ENCODE results near the gene BSN. TPM values are rescaled to one million over a fixed set of nuclear protein-coding genes. Genes with fewer than 3 reads are reported as not detected.

Gene BSN
- total and polyA plus RNA-seq, 12 donors, result 0.06 to 1.4 (median 0.62) TPM

- Histone ChIP-seq H3K4me1 (peaks cover 0 to 9% (median 0%) of the 10 kb centered on the region in 9 donors), H3K4me3 (no peak overlapping the region), H3K9me3 (no peaks in the 10 kb centered on the region), H3K27ac (no peak overlapping the region), H3K36me3 (no peaks in the 10 kb centered on the region), H3K27me3 (no peaks in the 10 kb centered on the region)
- intact Hi-C loops (cut with DNase I), result loop anchor here in 2 of 10 donors (5.0 kb wide), 2 partner anchors 126 to 131 kb away; no protein-coding TSS in a partner anchor
- no peak for DNase-seq
- TF ChIP-seq CTCF (IDR thresholded peaks at IDR 0.05), result no peak
- ATAC-seq, result no peak
- WGBS, 2 donors, result 85 to 86% methylated on average over 25 of the region's 25 CpGs
These were observed 113.6 kb downstream of the BSN start for GRCh38 chr3:49667701-49668413.

GRCh38 chr3:49668414-49668797 lies 114.1 kb downstream of the BSN start:
- no peak for ATAC-seq
- intact Hi-C loops (cut with DNase I), result loop anchor here in 2 of 10 donors (5.0 kb wide), 2 partner anchors 126 to 131 kb away; no protein-coding TSS in a partner anchor

GRCh38 chr3:49668861-49669260 lies 114.6 kb downstream of the BSN start:
- TF ChIP-seq CTCF (IDR thresholded peaks at IDR 0.05), result no peak
- Histone ChIP-seq H3K36me3 (no peaks in the 10 kb centered on the region), H3K4me1 (peaks cover 2 to 16% (median 6%) of the 10 kb centered on the region in 9 donors), H3K4me3 (no peak overlapping the region), H3K9me3 (no peaks in the 10 kb centered on the region), H3K27ac (no peak overlapping the region), H3K27me3 (no peaks in the 10 kb centered on the region)
- ATAC-seq, result no peak
- intact Hi-C loops (cut with DNase I), result loop anchor here in 2 of 10 donors (5.0 kb wide), 2 partner anchors 127 to 132 kb away; no protein-coding TSS in a partner anchor
- DNase-seq, result no peak
- WGBS, 2 donors, result 75 to 82% methylated on average over 5 of the region's 5 CpGs

More at GRCh38 chr3:49668414-49668797, 114.1 kb downstream of the BSN start:
- H3K27me3 ChIP-seq, result no peaks in the 10 kb centered on the region
- TF ChIP-seq CTCF (IDR thresholded peaks at IDR 0.05), result no peak
- peaks cover 2 to 14% (median 4%) of the 10 kb centered on the region in 9 donors for H3K4me1 ChIP-seq
- H3K4me3 ChIP-seq, result no peak overlapping the region
- WGBS, 2 donors, result 54 to 58% methylated on average over 5 of the region's 5 CpGs
- no peak overlapping the region for H3K27ac ChIP-seq
- no peak for DNase-seq
- no peaks in the 10 kb centered on the region for H3K9me3 ChIP-seq
- no peaks in the 10 kb centered on the region for H3K36me3 ChIP-seq

GRCh38 chr3:49669352-49669751 lies 115.1 kb downstream of the BSN start:
- DNase-seq (no peak), ATAC-seq (no peak)
- Histone ChIP-seq H3K27ac (no peak overlapping the region), H3K9me3 (no peaks in the 10 kb centered on the region), H3K4me1 (peaks cover 2 to 16% (median 6%) of the 10 kb centered on the region in 9 donors), H3K4me3 (no peak overlapping the region), H3K36me3 (no peaks in the 10 kb centered on the region), H3K27me3 (no peaks in the 10 kb centered on the region)
- 75 to 84% methylated on average over 3 of the region's 3 CpGs for WGBS, 2 donors
- intact Hi-C loops (cut with DNase I), result loop anchor here in 2 of 10 donors (5.0 kb wide), 2 partner anchors 127 to 132 kb away; no protein-coding TSS in a partner anchor
- TF ChIP-seq CTCF (IDR thresholded peaks at IDR 0.05), result no peak

All from heart right ventricle (tissue), 16 donors.